ENCODE results near the gene GCH1. TPM values are rescaled to one million over a fixed set of nuclear protein-coding genes. Genes with fewer than 3 reads are reported as not detected.
A peak's percentile ranks its signal among the peaks of the same experiment; 100 is the strongest.

Gene GCH1
- total RNA-seq, 1 experiment from 2014 or later = 16.7 TPM

DNA sequence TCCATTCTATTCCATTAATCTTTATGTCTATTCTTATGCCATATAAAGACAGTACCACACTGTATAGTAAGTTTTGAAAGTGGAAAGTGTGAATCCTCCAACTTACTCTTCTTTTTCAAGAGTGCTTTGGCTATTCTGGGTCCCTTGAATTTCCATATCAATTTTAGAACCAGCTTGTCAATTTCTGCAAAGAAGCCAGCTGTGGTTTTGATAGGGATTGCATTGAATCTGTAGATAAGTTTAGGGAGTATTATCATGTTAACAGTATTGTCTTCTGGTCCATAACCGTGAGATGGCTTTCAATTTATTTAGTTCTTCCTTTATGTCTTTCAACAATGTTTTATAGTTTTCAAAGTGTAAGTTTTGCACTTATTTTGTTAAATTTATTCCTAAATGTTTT lies 34.2 kb upstream of the GCH1 start:
- ChIA-PET CTCF (no interaction called here), POLR2A (no interaction called here), RAD21 (ENCODE audit: low non-redundant PET in 1 of 2, low total read pairs in 2 of 2, uncharacterized antibody in 2 of 2, unreplicated experiment in 2 of 2) (no interaction called here)
- Histone ChIP-seq H3K4me3 (replicated peaks in 1 of 2; ENCODE audit: low read depth in 1 of 2, low read length in 2 of 2) (no peak overlapping the region), H3K9ac (ENCODE audit: low read length) (no peak overlapping the region), H3K4me1 (ENCODE audit: control insufficient read depth in 1 of 2, insufficient read depth in 2 of 2, low read length in 2 of 2) (no peaks in the 10 kb centered on the region), H3K36me3 (ENCODE audit: control insufficient read depth in 1 of 2, insufficient read depth in 2 of 2, low read length in 2 of 2) (peaks cover 4 to 5% of the 10 kb centered on the region in 2 experiments; a peak in 1 of 4 replicates), H3K9me2 (ENCODE audit: insufficient read depth) (no peaks in the 10 kb centered on the region), H3K27me3 (ENCODE audit: insufficient read depth, low read length) (no peaks in the 10 kb centered on the region), H3K79me2 (ENCODE audit: insufficient read depth, low read length) (no peaks in the 10 kb centered on the region), H3K27ac (ENCODE audit: low read depth, low read length) (no peak overlapping the region), H4K20me1 (ENCODE audit: insufficient read depth) (no peaks in the 10 kb centered on the region), H3K9me3 (ENCODE audit: control insufficient read depth in 1 of 2, insufficient read depth in 1 of 2, low read depth in 1 of 2, low read length in 2 of 2) (no peaks in the 10 kb centered on the region), H3K4me2 (ENCODE audit: low read length) (no peak overlapping the region), H2AFZ (ENCODE audit: low read depth, low read length, poor library complexity, severe bottlenecking) (no peak overlapping the region)
- no TSS peak for BruUV-seq (replicated peaks)
- ATAC-seq (no peak), DNase-seq (ENCODE audit: low read depth, low spot score) (no peak)
- intact Hi-C loops (cut with micrococcal nuclease) = no loop called here
- TF ChIP-seq ZFX (IDR thresholded peaks at IDR 0.05) (no peak), YY1 (IDR thresholded peaks at IDR 0.05; ENCODE audit: extremely low read depth, insufficient replicate concordance, low read depth, low read length) (no peak), POLR2A (IDR thresholded peaks at IDR 0.05; ENCODE audit: borderline replicate concordance, extremely low read depth, insufficient read depth, insufficient read length) (no peak), TCF7L2 (IDR thresholded peaks at IDR 0.05; ENCODE audit: borderline replicate concordance, extremely low read depth, insufficient read depth, insufficient read length) (no peak), SRF (IDR thresholded peaks at IDR 0.05; ENCODE audit: low read depth) (no peak)
- TF ChIP-seq, protein P1, sequence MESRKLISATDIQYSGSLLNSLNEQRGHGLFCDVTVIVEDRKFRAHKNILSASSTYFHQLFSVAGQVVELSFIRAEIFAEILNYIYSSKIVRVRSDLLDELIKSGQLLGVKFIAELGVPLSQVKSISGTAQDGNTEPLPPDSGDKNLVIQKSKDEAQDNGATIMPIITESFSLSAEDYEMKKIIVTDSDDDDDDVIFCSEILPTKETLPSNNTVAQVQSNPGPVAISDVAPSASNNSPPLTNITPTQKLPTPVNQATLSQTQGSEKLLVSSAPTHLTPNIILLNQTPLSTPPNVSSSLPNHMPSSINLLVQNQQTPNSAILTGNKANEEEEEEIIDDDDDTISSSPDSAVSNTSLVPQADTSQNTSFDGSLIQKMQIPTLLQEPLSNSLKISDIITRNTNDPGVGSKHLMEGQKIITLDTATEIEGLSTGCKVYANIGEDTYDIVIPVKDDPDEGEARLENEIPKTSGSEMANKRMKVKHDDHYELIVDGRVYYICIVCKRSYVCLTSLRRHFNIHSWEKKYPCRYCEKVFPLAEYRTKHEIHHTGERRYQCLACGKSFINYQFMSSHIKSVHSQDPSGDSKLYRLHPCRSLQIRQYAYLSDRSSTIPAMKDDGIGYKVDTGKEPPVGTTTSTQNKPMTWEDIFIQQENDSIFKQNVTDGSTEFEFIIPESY (IDR thresholded peaks at IDR 0.05; ENCODE audit: extremely low read depth, insufficient replicate concordance, low read length) = no peak

DNA sequence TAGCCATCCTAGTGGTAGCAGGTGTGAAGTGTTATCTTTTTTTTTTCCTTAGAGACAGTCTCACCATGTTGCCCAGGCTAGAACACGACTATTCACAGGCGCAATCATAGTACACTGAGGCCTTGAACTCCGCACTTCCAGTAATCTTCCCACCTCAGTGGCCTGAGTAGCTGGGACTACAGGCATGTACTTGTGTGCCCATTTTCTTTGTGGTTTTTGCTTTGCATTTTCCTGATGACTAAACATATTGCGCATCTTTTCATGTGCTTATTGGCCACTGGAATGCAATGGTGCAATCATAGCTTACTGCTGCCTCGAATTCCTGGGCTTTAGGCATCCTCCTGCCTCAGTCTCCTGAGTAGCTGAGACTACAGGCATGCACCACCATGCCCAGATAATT lies 33.3 kb upstream of the GCH1 start:
- Histone ChIP-seq H3K4me1 (ENCODE audit: control insufficient read depth in 1 of 2, insufficient read depth in 2 of 2, low read length in 2 of 2) (no peaks in the 10 kb centered on the region), H3K27me3 (ENCODE audit: insufficient read depth, low read length) (no peaks in the 10 kb centered on the region), H3K4me3 (replicated peaks in 1 of 2; ENCODE audit: low read depth in 1 of 2, low read length in 2 of 2) (no peak overlapping the region), H3K27ac (ENCODE audit: low read depth, low read length) (no peak overlapping the region), H4K20me1 (ENCODE audit: insufficient read depth) (no peaks in the 10 kb centered on the region), H3K36me3 (ENCODE audit: control insufficient read depth in 1 of 2, insufficient read depth in 2 of 2, low read length in 2 of 2) (0 out of 4 replicates have a peak, but pooled peaks cover 2 to 5% of the 10 kb centered on the region in 2 experiments), H3K9me3 (ENCODE audit: control insufficient read depth in 1 of 2, insufficient read depth in 1 of 2, low read depth in 1 of 2, low read length in 2 of 2) (no peaks in the 10 kb centered on the region), H3K9me2 (ENCODE audit: insufficient read depth) (no peaks in the 10 kb centered on the region), H3K9ac (ENCODE audit: low read length) (no peak overlapping the region), H3K79me2 (ENCODE audit: insufficient read depth, low read length) (no peaks in the 10 kb centered on the region), H2AFZ (ENCODE audit: low read depth, low read length, poor library complexity, severe bottlenecking) (no peak overlapping the region), H3K4me2 (ENCODE audit: low read length) (no peak overlapping the region)
- RAD21 ChIA-PET (ENCODE audit: low non-redundant PET in 1 of 2, low total read pairs in 2 of 2, uncharacterized antibody in 2 of 2, unreplicated experiment in 2 of 2) = no interaction called here
- CTCF ChIA-PET = no interaction called here
- no TSS peak for BruUV-seq (replicated peaks)
- DNase-seq (ENCODE audit: low read depth, low spot score) (no peak), ATAC-seq (no peak)
- intact Hi-C loops (cut with micrococcal nuclease) = no loop called here
- TF ChIP-seq, protein P2, sequence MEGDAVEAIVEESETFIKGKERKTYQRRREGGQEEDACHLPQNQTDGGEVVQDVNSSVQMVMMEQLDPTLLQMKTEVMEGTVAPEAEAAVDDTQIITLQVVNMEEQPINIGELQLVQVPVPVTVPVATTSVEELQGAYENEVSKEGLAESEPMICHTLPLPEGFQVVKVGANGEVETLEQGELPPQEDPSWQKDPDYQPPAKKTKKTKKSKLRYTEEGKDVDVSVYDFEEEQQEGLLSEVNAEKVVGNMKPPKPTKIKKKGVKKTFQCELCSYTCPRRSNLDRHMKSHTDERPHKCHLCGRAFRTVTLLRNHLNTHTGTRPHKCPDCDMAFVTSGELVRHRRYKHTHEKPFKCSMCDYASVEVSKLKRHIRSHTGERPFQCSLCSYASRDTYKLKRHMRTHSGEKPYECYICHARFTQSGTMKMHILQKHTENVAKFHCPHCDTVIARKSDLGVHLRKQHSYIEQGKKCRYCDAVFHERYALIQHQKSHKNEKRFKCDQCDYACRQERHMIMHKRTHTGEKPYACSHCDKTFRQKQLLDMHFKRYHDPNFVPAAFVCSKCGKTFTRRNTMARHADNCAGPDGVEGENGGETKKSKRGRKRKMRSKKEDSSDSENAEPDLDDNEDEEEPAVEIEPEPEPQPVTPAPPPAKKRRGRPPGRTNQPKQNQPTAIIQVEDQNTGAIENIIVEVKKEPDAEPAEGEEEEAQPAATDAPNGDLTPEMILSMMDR (IDR thresholded peaks at IDR 0.05 in 2 of 3, conservative IDR thresholded peaks at IDR 0.05 in 1 of 3; ENCODE audit: borderline replicate concordance in 1 of 3, insufficient read depth in 1 of 3, low read depth in 2 of 3, low read length in 2 of 3) = 0 out of 6 replicates have a peak, but pooled peaks of 1 of the 3 experiments have one; percentile 13
- TF ChIP-seq ZNF274 (IDR thresholded peaks at IDR 0.05; ENCODE audit: low read depth, low read length) = no peak
- TF ChIP-seq CBX3 (IDR thresholded peaks at IDR 0.05; ENCODE audit: low read depth) = no peak
- no peak for TF ChIP-seq ELF1 (IDR thresholded peaks at IDR 0.05; ENCODE audit: borderline replicate concordance, low read depth)
- POLR2A ChIA-PET = no interaction called here
